Aorta (tissue), 5 donors: Measurements from ENCODE around the gene GSG1L. TPM values are rescaled to one million over a fixed set of nuclear protein-coding genes. Genes with fewer than 3 reads are reported as not detected.

Experiments
- ATAC-seq: fragments of 200-7000 bp; cut with Tn5 transposase; one replicate; pipeline ENCODE4 v1.9.1; 2022; ENCODE audit warnings: moderate library complexity; ENCODE audit not compliant: low FRiP score
- DNase-seq, 2 donors: peaks; one replicate each; pipeline ENCODE4 v3.0.0-alpha.2; 2020
- H3K27ac ChIP-seq, 2 donors: one replicate each; pipeline ENCODE4 v1.5.1; 2013; ENCODE audit warnings: low read length in 2 of 2, mild to moderate bottlenecking in 2 of 2, moderate library complexity in 2 of 2, control low read depth in 1 of 2, inconsistent platforms in 1 of 2, low read depth in 1 of 2
- H3K27me3 ChIP-seq, 2 donors: one replicate each; pipeline ENCODE4 v1.6.1; 2013; ENCODE audit warnings: control low read depth in 1 of 2, low read length in 1 of 2, mild to moderate bottlenecking in 1 of 2, moderate library complexity in 1 of 2; ENCODE audit not compliant: insufficient read depth in 2 of 2, control insufficient read depth in 1 of 2
- H3K36me3 ChIP-seq, 2 donors: one replicate each; pipeline ENCODE4 v1.6.1; 2013; ENCODE audit warnings: control low read depth in 1 of 2, low read length in 1 of 2, mild to moderate bottlenecking in 1 of 2; ENCODE audit not compliant: insufficient read depth in 2 of 2, control insufficient read depth in 1 of 2
- H3K4me1 ChIP-seq, 2 donors: one replicate each; pipeline ENCODE4 v1.6.1; 2013; ENCODE audit warnings: low read length in 2 of 2, control low read depth in 1 of 2, mild to moderate bottlenecking in 1 of 2, moderate library complexity in 1 of 2; ENCODE audit not compliant: insufficient read depth in 2 of 2, control insufficient read depth in 1 of 2
- H3K4me3 ChIP-seq, 2 donors: one replicate each; pipeline ENCODE4 v1.5.1; 2013; ENCODE audit warnings: low read length in 2 of 2, control low read depth in 1 of 2, mild to moderate bottlenecking in 1 of 2
- H3K9me3 ChIP-seq: one replicate; pipeline ENCODE4 v1.6.1; 2013; ENCODE audit warnings: mild to moderate bottlenecking, low read length; ENCODE audit not compliant: control insufficient read depth
- WGBS, 2 donors: extraction: QIAGEN DNeasy Blood & Tissue Kit; methylation state at CpG; one replicate each; pipeline ENCODE4 v1.1.7; 2013; 5-methylcytosine and 5-hydroxymethylcytosine counted together
- intact Hi-C, 2 donors: fragments of 100-400 bp; cut with DNase I; formaldehyde crosslinking; loops; one replicate each; pipeline versions ENCODE4 v1.14.2 to v1.15.0; 2022
- polyA plus RNA-seq, 2 donors: library from polyadenylated mRNA; stranded (reverse); fragments of 200-250 nt; gene quantifications; one replicate each; pipeline ENCODE4 v1.2.3, GENCODE V29; 2013
- total RNA-seq, 2 donors: library from RNA; stranded (reverse); fragmentation: NEBNext Ultra II Directional; extraction: Animal tissue kit (Norgen Biotek cat#: 25700); gene quantifications; one replicate each; pipeline ENCODE4 v1.2.1, GENCODE V29; 2021
- donor health status: healthy with polysubstance abuse.
- donor health status: Bipolar disorder and iron deficiency.
- donor health status: DM: no; HTN: no; CAD: no.
- donor health status: DM: no; HTN: no; CAD: no.
- donor health status: DM: yes; HTN: yes; CAD: no.

GSG1L gene
- total and polyA plus RNA-seq, 4 donors, result 1.6 to 22.2 (median 7.2) TPM

GRCh38 chr16:27826081-27826892 is 237.2 kb downstream of the GSG1L start:
- 86 to 87% methylated on average over 12 of the region's 12 CpGs for WGBS, 2 donors
- intact Hi-C loops, result no loop called here
- Histone ChIP-seq H3K4me1 (no peaks in the 10 kb centered on the region), H3K27me3 (no peaks in the 10 kb centered on the region), H3K36me3 (no peaks in the 10 kb centered on the region), H3K4me3 (no peak overlapping the region), H3K9me3 (no peaks in the 10 kb centered on the region), H3K27ac (no peak overlapping the region)
- ATAC-seq, result no peak
- peak in 1 of 2 donors; percentile 45 for DNase-seq

GRCh38 chr16:27824786-27825185 is 238.7 kb downstream of the GSG1L start:
- Histone ChIP-seq H3K4me3 (no peak overlapping the region), H3K27ac (no peak overlapping the region), H3K27me3 (no peaks in the 10 kb centered on the region), H3K4me1 (no peaks in the 10 kb centered on the region), H3K36me3 (no peaks in the 10 kb centered on the region), H3K9me3 (no peaks in the 10 kb centered on the region)
- peak in 1 of 2 donors; percentile 55 for DNase-seq
- intact Hi-C loops, result no loop called here
- no peak for ATAC-seq
- 79 to 88% methylated on average over 9 of the region's 9 CpGs for WGBS, 2 donors

- H3K4me3 ChIP-seq, result no peak overlapping the region
- intact Hi-C loops, result no loop called here
- ATAC-seq, result no peak
- 89 to 93% methylated on average over 7 of the region's 7 CpGs for WGBS, 2 donors
- DNase-seq, result peak in 1 of 2 donors; percentile 33
- no peaks in the 10 kb centered on the region for H3K9me3 ChIP-seq
- no peak overlapping the region for H3K27ac ChIP-seq
- H3K4me1 ChIP-seq, result no peaks in the 10 kb centered on the region
- peaks cover 0 to 2% of the 10 kb centered on the region in 2 donors for H3K36me3 ChIP-seq
- H3K27me3 ChIP-seq, result no peaks in the 10 kb centered on the region
These were observed 239.5 kb downstream of the GSG1L start for GRCh38 chr16:27824006-27824405.

- DNase-seq (peak in 1 of 2 donors; percentile 21), ATAC-seq (no peak)
- Histone ChIP-seq H3K9me3 (no peaks in the 10 kb centered on the region), H3K4me1 (no peaks in the 10 kb centered on the region), H3K36me3 (peaks cover 0 to 2% of the 10 kb centered on the region in 2 donors), H3K27ac (no peak overlapping the region), H3K4me3 (no peak overlapping the region), H3K27me3 (no peaks in the 10 kb centered on the region)
- intact Hi-C loops, result no loop called here
- WGBS, 2 donors, result 75 to 77% methylated on average over 8 of the region's 8 CpGs
These were observed 240.1 kb downstream of the GSG1L start for GRCh38 chr16:27823421-27823820.

GRCh38 chr16:27822996-27823395 is 240.5 kb downstream of the GSG1L start:
- 59 to 71% methylated on average over 11 of the region's 11 CpGs for WGBS, 2 donors
- peaks cover 0 to 2% of the 10 kb centered on the region in 2 donors for H3K36me3 ChIP-seq
- H3K27me3 ChIP-seq, result no peaks in the 10 kb centered on the region
- intact Hi-C loops, result no loop called here
- H3K4me3 ChIP-seq, result no peak overlapping the region
- H3K4me1 ChIP-seq, result no peaks in the 10 kb centered on the region
- H3K9me3 ChIP-seq, result no peaks in the 10 kb centered on the region
- no peak overlapping the region for H3K27ac ChIP-seq
- DNase-seq (peak in 1 of 2 donors; percentile 31), ATAC-seq (no peak)

GRCh38 chr16:27822529-27822928 is 241.0 kb downstream of the GSG1L start:
- no peaks in the 10 kb centered on the region for H3K27me3 ChIP-seq
- no peak overlapping the region for H3K27ac ChIP-seq
- H3K4me1 ChIP-seq, result no peaks in the 10 kb centered on the region
- intact Hi-C loops, result no loop called here
- DNase-seq (peak in 1 of 2 donors; percentile 20), ATAC-seq (no peak)
- H3K9me3 ChIP-seq, result no peaks in the 10 kb centered on the region
- H3K4me3 ChIP-seq, result no peak overlapping the region
- H3K36me3 ChIP-seq, result peaks cover 0 to 2% of the 10 kb centered on the region in 2 donors
- 76 to 88% methylated on average over 7 of the region's 7 CpGs for WGBS, 2 donors

- Histone ChIP-seq H3K9me3 (no peaks in the 10 kb centered on the region), H3K27ac (no peak overlapping the region), H3K27me3 (no peaks in the 10 kb centered on the region), H3K36me3 (peaks cover 0 to 2% of the 10 kb centered on the region in 2 donors), H3K4me3 (no peak overlapping the region), H3K4me1 (no peaks in the 10 kb centered on the region)
- intact Hi-C loops, result no loop called here
- 82 to 85% methylated on average over 10 of the region's 10 CpGs for WGBS, 2 donors
- ATAC-seq, result no peak
- DNase-seq, result peak in 1 of 2 donors; percentile 15
These were observed 242.7 kb downstream of the GSG1L start for GRCh38 chr16:27820646-27821345.

GRCh38 chr16:27819881-27820610 is 243.5 kb downstream of the GSG1L start:
- ATAC-seq, result no peak
- intact Hi-C loops, result loop anchor here in 1 of 2 donors (10.0 kb wide), 1 partner anchor 45 kb away; no protein-coding TSS in a partner anchor
- DNase-seq, result peak in 1 of 2 donors; percentile 54

More at GRCh38 chr16:27819881-27820610, 243.5 kb downstream of the GSG1L start:
- Histone ChIP-seq H3K4me1 (no peaks in the 10 kb centered on the region), H3K9me3 (no peaks in the 10 kb centered on the region), H3K27me3 (no peaks in the 10 kb centered on the region), H3K27ac (no peak overlapping the region), H3K4me3 (no peak overlapping the region), H3K36me3 (peaks cover 0 to 2% of the 10 kb centered on the region in 2 donors)
- WGBS, 2 donors, result 89 to 92% methylated on average over 20 of the region's 20 CpGs
